ENCODE measurements around the gene PCGF5. TPM values are rescaled to one million over a fixed set of nuclear protein-coding genes. Genes with fewer than 3 reads are reported as not detected.
"Not testable (repeated sequence)": the region's sequence is repeated elsewhere in the genome, so short reads cannot be mapped to it uniquely, and the experiment has no call there.

PCGF5 gene
- total RNA-seq, 1 donor from 2014 or later, result 36.9 TPM

DNA sequence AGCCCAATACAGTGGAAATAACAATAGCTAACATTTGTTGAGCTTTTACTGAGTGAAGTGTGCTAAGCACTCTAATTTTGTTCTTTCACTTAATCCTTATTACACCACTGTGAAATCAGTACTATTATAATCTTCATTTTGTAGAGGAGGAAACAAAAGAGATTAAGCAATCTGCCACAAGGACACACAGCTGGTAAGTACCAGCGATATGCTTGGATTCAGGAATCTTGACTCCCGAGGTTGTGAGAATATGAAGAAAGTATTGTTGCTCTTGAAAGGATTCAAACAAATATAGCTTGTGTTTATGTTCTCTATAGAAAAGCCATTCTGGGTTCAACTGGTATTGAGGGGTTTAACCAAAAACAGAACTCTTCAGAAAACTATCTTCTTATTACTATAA is 96.0 kb downstream of the PCGF5 start:
- H3K9me3 Mint-ChIP-seq (ENCODE audit: low read depth), result no peaks in the 10 kb centered on the region
- TF ChIP-seq, protein P1, sequence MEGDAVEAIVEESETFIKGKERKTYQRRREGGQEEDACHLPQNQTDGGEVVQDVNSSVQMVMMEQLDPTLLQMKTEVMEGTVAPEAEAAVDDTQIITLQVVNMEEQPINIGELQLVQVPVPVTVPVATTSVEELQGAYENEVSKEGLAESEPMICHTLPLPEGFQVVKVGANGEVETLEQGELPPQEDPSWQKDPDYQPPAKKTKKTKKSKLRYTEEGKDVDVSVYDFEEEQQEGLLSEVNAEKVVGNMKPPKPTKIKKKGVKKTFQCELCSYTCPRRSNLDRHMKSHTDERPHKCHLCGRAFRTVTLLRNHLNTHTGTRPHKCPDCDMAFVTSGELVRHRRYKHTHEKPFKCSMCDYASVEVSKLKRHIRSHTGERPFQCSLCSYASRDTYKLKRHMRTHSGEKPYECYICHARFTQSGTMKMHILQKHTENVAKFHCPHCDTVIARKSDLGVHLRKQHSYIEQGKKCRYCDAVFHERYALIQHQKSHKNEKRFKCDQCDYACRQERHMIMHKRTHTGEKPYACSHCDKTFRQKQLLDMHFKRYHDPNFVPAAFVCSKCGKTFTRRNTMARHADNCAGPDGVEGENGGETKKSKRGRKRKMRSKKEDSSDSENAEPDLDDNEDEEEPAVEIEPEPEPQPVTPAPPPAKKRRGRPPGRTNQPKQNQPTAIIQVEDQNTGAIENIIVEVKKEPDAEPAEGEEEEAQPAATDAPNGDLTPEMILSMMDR (IDR thresholded peaks at IDR 0.05), result no peak
- no peak overlapping the region for H3K4me3 Mint-ChIP-seq (ENCODE audit: unreplicated experiment)
- H3K27me3 Mint-ChIP-seq (ENCODE audit: low read depth), result no peaks in the 10 kb centered on the region
- H3K27ac Mint-ChIP-seq (ENCODE audit: unreplicated experiment), result no peak overlapping the region
- no peaks in the 10 kb centered on the region for H3K36me3 Mint-ChIP-seq (ENCODE audit: low read depth)
- H3K4me1 Mint-ChIP-seq (ENCODE audit: low read depth), result peaks cover 9% of the 10 kb centered on the region
- no peak for DNase-seq (ENCODE audit: low spot score)

- H3K27me3 Mint-ChIP-seq (ENCODE audit: low read depth), result no peaks in the 10 kb centered on the region
- no peaks in the 10 kb centered on the region for H3K9me3 Mint-ChIP-seq (ENCODE audit: low read depth)
- H3K27ac Mint-ChIP-seq (ENCODE audit: unreplicated experiment), result no peak overlapping the region
- no peak for DNase-seq (ENCODE audit: low spot score)
- no peak overlapping the region for H3K4me3 Mint-ChIP-seq (ENCODE audit: unreplicated experiment)
- peaks cover 6% of the 10 kb centered on the region for H3K4me1 Mint-ChIP-seq (ENCODE audit: low read depth)
- TF ChIP-seq, protein P1 (IDR thresholded peaks at IDR 0.05), result no peak
- no peaks in the 10 kb centered on the region for H3K36me3 Mint-ChIP-seq (ENCODE audit: low read depth)
Measured at GRCh38 chr10:91317541-91317940, 97.1 kb downstream of the PCGF5 start.

- no peak overlapping the region for H3K4me3 Mint-ChIP-seq (ENCODE audit: unreplicated experiment)
- no peaks in the 10 kb centered on the region for H3K4me1 Mint-ChIP-seq (ENCODE audit: low read depth)
- TF ChIP-seq, protein P1 (IDR thresholded peaks at IDR 0.05), result no peak
- H3K27me3 Mint-ChIP-seq (ENCODE audit: low read depth), result no peaks in the 10 kb centered on the region
- H3K27ac Mint-ChIP-seq (ENCODE audit: unreplicated experiment), result no peak overlapping the region
- no peaks in the 10 kb centered on the region for H3K36me3 Mint-ChIP-seq (ENCODE audit: low read depth)
- H3K9me3 Mint-ChIP-seq (ENCODE audit: low read depth), result no peaks in the 10 kb centered on the region
- DNase-seq (ENCODE audit: low spot score), result no peak
Measured at GRCh38 chr10:91319336-91319735, 98.9 kb downstream of the PCGF5 start.

DNA sequence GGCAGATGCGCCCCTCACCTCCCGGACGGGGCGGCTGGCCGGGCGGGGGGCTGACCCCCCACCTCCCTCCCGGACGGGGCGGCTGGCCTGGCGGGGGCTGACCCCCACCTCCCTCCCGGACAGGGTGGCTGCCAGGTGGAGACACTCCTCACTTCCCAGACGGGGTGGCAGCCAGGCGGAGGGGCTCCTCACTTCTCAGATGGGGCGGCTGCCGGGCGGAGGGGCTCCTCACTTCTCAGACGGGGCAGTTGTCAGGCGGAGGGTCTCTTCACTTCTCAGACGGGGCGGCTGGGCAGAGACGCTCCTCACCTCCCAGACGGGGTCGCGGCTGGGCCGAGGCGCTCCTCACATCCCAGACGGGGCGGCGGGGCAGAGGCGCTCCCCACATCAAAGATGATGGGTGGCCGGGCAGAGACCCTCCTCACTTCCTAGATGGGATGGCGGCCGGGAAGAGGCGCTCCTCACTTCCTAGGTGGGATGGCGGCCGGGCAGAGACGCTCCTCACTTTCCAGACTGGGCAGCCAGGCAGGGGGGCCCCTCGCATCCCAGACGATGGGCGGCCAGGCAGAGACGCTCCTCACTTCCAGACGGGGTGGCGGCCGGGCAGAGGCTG is 102.9 kb downstream of the PCGF5 start:
- not testable (repeated sequence) for H3K9me3 Mint-ChIP-seq (ENCODE audit: low read depth); H3K4me3 Mint-ChIP-seq (ENCODE audit: unreplicated experiment); H3K36me3 Mint-ChIP-seq (ENCODE audit: low read depth); H3K4me1 Mint-ChIP-seq (ENCODE audit: low read depth); H3K27me3 Mint-ChIP-seq (ENCODE audit: low read depth); H3K27ac Mint-ChIP-seq (ENCODE audit: unreplicated experiment); DNase-seq (ENCODE audit: low spot score)

DNA sequence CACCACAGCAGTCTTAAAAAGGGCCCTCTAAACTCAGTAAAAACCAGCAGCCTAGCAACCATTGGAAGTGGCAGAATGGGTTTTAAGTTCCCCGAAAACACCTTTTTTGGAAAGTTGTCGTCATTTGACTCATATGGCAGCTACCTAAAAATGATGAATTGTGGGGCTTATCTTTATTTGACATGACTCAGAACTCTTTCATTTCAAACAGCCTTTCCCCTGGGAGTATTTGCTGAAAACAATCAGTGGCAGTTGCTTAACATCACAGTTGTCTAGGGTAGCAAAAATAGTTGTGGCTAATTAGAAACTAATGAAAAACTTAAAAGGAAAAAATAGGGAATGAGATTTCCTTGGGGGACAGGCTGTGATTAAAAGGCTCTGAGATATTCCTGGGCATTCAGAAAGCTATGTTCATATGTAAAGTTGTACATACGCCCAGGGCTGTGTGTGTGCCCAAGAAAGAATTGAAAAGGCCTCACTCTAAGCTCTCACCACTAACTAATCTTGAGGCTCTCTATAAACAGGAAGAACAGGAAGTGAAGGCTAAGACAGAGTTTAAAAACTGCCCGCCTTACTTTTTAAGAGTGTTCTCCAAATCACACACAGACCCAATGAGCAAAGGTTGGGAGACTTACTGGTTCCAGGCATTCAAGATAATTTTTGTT is 108.0 kb downstream of the PCGF5 start:
- Mint-ChIP-seq H3K4me3 (ENCODE audit: unreplicated experiment) (no peak overlapping the region), H3K9me3 (ENCODE audit: low read depth) (peaks cover 7% of the 10 kb centered on the region), H3K36me3 (ENCODE audit: low read depth) (no peaks in the 10 kb centered on the region), H3K27ac (ENCODE audit: unreplicated experiment) (no peak overlapping the region), H3K4me1 (ENCODE audit: low read depth) (no peaks in the 10 kb centered on the region), H3K27me3 (ENCODE audit: low read depth) (no peaks in the 10 kb centered on the region)
- no peak for DNase-seq (ENCODE audit: low spot score)
- TF ChIP-seq, protein P1 (IDR thresholded peaks at IDR 0.05), result no peak

Other genes starting within 250 kb of the PCGF5 start
- gene HECTD2, start 189.7 kb downstream of the PCGF5 start, total RNA-seq, result 33.4 to 51.8 TPM (median 41.2 TPM) in 3 replicates

All from chondrocyte (in vitro differentiated cells).